Retinal pigment epithelial cell (primary cell): Measurements from ENCODE around the gene NPAS3.

ENCODE experiments used
- DNase-seq: peaks from one replicate; pipeline ENCODE4 v3.0.0-alpha.2; 2010; ENCODE audit warnings: low read depth
- H3K4me3 ChIP-seq: 2 replicates; pipeline ENCODE4 v1.5.1; 2011; ENCODE audit warnings: mild to moderate bottlenecking, low read length, control low read depth, moderate library complexity
- TF ChIP-seq, protein P1 (sequence below): conservative IDR thresholded peaks from 2 replicates; pipeline ENCODE4 v1.5.1; 2011; ENCODE audit warnings: low read depth, low read length, control low read depth, inconsistent platforms

Gene NPAS3

GRCh38 chr14:33629792-33630191 is 691.1 kb downstream of the NPAS3 start:
- no peak for DNase-seq
- H3K4me3 ChIP-seq: no peak overlapping the region
- TF ChIP-seq, protein P1, sequence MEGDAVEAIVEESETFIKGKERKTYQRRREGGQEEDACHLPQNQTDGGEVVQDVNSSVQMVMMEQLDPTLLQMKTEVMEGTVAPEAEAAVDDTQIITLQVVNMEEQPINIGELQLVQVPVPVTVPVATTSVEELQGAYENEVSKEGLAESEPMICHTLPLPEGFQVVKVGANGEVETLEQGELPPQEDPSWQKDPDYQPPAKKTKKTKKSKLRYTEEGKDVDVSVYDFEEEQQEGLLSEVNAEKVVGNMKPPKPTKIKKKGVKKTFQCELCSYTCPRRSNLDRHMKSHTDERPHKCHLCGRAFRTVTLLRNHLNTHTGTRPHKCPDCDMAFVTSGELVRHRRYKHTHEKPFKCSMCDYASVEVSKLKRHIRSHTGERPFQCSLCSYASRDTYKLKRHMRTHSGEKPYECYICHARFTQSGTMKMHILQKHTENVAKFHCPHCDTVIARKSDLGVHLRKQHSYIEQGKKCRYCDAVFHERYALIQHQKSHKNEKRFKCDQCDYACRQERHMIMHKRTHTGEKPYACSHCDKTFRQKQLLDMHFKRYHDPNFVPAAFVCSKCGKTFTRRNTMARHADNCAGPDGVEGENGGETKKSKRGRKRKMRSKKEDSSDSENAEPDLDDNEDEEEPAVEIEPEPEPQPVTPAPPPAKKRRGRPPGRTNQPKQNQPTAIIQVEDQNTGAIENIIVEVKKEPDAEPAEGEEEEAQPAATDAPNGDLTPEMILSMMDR: no peak

DNA sequence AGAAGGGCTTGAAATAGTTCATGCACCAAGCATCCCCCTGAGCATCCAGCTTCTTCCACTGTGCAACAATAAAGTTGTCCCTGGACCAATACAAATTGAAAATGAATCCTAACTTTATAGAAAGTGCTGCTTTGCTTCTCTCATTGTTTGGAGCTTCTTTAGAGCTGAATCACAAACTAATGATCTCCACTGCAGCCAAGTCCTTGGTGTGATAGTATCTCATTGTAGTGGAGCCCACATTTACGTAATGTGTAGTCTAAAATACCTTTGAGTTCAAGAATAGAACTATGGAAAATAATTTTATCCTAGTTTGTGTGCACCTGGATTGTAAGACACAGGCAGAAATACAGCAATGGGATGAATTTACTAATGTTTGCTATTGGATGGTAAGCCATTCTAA is 692.3 kb downstream of the NPAS3 start:
- DNase-seq: no peak
- TF ChIP-seq, protein P1: no peak
- H3K4me3 ChIP-seq: no peak overlapping the region

DNA sequence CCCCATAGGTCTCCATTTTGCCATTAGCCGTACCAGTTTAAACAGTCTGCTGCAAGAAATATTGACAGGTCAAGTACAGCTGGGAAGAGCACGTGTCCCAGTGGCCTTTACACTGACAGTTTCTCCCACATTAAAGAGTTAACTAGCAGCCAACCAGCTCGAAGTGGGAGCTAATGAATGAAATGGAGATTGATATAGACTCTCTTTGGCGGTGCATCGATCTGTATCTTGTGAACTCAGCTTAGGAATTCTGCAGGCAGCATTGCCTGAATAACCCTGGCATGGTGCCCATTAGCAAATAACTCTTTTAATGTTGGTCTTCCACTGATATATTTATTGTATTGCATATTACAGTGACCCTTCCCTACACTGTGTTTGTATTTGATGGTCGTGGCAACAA is 692.8 kb downstream of the NPAS3 start:
- no peak for DNase-seq
- TF ChIP-seq, protein P1: no peak
- no peak overlapping the region for H3K4me3 ChIP-seq

DNA sequence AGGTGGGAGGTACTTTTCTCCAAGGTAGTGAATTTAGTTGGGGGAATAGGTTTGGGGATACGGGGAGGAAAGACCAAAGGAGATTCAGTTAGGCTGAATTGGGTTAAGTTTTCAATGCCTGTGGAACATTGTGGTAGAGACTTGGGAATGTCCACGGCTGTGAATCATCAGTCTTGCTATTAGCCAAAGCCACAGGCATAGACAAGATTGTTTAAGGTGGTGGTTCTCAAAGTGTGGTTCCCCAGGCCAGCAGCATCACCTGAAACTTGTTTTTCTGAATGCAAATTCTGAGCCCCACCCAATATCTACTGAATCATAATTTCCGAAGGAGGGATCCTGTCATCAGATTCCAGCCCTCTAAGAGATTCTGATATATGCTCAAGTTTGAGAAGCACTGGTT is 696.0 kb downstream of the NPAS3 start:
- TF ChIP-seq, protein P1: no peak
- no peak overlapping the region for H3K4me3 ChIP-seq
- DNase-seq: no peak

DNA sequence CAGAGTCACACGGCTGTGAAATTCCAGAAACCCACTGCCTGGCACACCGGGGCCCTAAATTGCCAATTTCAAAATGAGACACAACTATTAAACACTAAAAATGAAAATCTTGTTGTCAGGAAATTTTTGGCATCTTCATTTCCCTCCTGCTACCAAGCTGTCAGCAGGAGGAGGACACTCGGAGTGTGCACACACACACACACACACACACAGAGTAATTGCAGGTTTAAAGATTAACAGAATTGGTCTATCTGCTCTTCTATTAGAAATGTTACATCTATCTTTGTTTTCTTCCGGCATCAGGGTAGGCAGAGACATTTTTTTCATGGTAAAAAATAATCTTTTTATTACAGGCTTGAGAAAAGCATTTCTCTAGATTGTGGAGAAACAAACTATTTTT is 698.0 kb downstream of the NPAS3 start:
- TF ChIP-seq, protein P1: no peak
- H3K4me3 ChIP-seq: no peak overlapping the region
- DNase-seq: no peak

- DNase-seq: no peak
- TF ChIP-seq, protein P1: no peak
- H3K4me3 ChIP-seq: no peak overlapping the region
Observed at GRCh38 chr14:33642080-33642479, 703.4 kb downstream of the NPAS3 start.

DNA sequence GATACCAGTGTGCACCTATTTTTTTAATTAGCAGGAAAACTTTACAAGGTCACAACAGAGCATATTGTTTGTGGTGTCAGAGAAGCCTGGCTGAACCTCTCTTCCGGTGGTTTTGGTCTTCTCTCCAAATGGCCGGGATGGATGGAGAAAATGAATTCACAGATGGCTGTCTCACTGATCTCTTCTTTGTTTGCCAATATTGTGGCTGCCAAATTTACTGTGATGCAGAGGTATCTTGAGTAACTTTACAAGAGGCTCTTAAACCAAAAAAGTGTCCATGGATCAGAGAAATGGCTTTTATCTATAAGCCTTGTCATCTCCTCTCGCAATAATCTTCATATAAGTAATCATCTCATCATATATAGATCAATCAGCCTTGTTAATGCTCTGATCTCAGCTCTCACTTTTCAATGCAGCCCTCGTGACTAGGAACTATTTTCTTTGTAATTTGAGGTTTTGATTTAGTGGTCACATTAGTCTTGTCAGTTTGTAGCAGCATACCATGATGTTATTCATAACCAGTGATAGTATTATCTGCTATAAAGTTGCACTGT is 704.1 kb downstream of the NPAS3 start:
- H3K4me3 ChIP-seq: no peak overlapping the region
- DNase-seq: no peak
- TF ChIP-seq, protein P1: no peak
